GM21447 (cell line): ENCODE results near the gene REX1BD.

Experiments
- ATAC-seq: cut with Tn5 transposase; IDR thresholded peaks from one replicate; pipeline ENCODE4 v1.9.1; 2021; ENCODE audit not compliant: unreplicated experiment

REX1BD gene

GRCh38 chr19:18612772-18613588 is 24.4 kb downstream of the REX1BD start, which contains the start of gene TMEM59L:
TMEM59L (plus strand) TSS chr19:18612870; CDS start chr19:18612959, 89 bp downstream.
- ATAC-seq, result no peak

DNA sequence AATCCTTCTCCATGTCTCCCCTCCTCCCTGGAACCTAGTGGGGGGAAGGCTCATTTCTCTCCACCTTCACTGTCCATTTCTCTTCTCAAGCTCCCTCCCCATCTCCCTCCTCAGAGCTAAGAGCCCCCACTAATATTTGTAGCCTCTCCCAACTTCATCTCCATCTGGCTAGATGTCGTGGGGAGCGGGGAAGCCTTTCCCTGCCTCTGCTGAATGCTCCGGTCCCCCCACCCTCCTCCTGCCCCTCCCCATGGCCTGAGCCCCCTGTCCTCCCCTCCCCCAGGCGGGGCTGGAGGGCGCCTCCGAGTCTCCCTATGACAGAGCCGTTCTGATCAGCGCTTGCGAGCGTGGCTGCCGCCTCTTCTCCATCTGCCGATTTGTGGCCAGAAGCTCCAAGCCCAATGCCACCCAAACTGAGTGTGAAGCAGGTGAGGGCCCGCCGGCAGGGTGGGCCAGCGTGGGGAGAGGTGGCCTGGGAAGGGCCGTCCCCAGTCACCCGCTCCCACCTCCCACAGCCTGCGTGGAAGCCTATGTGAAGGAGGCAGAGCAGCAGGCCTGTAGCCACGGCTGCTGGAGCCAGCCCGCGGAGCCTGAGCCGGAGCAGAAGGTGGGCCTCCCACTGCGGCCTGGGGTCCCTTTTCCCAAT is 25.1 kb downstream of the REX1BD start:
- ATAC-seq, result no peak

DNA sequence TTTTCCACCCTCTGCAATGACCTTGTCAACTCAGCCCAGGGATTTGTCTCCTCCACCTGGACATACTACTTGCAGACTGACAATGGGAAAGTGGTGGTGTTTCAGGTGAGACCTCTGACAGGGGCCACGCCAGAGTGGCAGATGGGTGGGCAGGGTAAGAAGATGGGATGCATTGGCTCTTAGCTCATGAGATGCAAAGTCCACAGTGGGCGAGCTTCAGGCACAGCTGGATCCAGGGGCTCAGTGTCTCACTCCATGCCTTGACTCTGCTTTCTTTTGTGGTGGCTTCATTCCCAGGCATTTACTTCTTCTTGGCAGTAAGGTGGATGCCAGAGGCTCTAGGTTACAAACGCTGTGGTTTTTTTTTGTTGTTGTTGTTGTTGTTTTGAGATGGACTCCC is 27.4 kb downstream of the REX1BD start:
- ATAC-seq, result no peak

DNA sequence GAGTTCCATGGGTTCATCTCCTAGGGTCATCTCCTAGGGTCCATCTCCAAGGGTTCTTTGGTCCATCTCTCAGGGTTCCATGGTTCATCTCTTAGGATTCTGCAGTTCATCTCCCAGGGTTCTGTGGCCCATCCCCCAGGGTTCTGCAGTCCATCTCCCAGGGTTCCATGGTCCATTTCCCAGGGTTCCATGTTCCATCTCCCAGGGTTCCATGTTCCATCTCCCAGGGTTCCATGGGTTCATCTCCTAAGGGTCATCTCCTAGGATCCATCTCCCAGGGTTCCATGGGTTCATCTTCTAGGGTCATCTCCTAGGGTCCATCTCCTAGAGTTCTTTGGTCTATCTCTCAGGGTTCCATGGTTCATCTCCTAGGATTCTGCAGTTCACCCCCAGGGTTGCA is 29.0 kb downstream of the REX1BD start:
- ATAC-seq, result no peak

DNA sequence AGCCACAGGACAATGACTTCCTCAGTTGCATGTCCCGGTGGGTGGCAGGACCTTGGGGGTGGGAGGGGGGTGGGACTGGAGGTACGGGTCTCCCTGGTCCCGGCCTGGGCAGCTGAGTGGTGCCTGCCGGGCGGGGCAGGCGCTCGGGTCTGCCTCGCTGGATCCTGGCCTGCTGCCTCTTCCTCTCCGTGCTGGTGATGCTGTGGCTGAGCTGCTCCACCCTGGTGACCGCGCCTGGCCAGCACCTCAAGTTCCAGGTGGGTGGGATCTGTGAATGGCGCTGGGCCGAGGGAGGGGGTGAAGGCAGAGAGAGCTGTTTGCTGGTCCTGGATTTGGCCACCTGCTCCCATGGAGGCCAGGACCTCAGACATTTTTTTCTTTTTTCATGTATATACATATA is 29.6 kb downstream of the REX1BD start:
- no peak for ATAC-seq

DNA sequence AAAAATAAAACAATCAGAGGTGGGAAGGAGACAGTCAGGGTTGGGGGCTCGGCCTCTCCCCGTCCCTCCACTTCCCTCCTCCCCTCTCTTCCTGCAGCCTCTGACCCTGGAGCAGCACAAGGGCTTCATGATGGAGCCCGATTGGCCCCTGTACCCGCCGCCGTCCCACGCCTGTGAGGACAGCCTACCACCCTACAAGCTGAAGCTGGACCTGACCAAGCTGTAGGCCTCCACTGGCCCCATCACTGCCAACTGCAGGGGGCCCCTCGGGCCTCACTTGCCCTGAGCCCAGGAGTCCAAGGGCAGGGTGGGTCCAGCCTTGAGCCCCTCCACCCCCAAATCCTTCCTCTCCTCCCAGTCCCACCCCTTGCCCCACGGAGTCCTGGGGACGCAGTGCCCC is 31.7 kb downstream of the REX1BD start:
- ATAC-seq, result no peak

GRCh38 chr19:18620902-18621301 is 32.3 kb downstream of the REX1BD start:
- ATAC-seq, result no peak

- no peak for ATAC-seq
These were observed 38.3 kb downstream of the REX1BD start for GRCh38 chr19:18626906-18627305.

DNA sequence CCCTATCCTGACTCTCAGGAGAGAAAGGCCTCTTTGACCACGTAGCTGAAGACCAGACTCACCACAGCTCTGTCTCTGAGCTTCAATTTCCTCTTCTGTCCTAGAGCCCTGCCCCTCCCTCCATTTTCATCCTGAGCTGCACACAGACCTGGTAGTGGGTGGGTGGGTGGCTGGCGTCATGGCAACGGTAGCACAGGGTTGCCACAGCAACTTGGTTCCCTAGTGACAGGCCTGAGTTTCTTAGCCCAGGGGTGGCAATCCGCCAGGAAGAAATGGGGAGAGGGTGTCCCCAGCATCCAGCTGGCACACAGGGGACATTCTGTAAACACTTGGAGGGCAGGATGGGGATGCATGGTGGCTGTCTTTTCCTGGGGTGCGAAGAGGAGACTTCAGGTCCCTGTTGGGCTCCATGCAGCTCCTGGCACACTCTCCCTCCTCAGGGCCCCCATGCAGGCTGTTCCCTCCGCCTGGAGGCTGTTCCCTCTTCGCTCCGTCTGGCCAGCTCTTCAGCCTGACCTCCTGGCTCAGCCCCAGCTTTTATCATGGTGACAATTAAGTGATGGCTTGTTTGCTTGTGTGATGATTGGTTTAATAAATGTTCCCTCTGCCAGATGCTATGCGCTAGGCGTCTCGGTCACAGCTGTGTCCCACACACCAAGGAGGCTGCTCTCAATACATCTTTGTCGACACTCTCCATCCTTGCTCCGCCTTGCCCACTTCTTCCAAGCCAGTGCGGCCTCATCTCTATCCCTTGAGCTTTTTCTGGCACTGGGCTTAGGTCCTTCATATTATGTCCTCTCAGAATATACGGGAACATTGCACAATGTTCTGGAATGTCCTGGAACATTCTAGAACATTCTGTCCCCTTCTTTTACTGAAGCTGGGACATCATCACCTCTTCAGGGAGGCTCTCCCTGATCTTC is 40.8 kb downstream of the REX1BD start:
- ATAC-seq, result no peak

GRCh38 chr19:18633321-18633720 is 44.7 kb downstream of the REX1BD start:
- no peak for ATAC-seq

GRCh38 chr19:18634612-18635297 is 46.2 kb downstream of the REX1BD start:
- no peak for ATAC-seq

- no peak for ATAC-seq
These were observed 47.2 kb downstream of the REX1BD start for GRCh38 chr19:18635831-18636182.

DNA sequence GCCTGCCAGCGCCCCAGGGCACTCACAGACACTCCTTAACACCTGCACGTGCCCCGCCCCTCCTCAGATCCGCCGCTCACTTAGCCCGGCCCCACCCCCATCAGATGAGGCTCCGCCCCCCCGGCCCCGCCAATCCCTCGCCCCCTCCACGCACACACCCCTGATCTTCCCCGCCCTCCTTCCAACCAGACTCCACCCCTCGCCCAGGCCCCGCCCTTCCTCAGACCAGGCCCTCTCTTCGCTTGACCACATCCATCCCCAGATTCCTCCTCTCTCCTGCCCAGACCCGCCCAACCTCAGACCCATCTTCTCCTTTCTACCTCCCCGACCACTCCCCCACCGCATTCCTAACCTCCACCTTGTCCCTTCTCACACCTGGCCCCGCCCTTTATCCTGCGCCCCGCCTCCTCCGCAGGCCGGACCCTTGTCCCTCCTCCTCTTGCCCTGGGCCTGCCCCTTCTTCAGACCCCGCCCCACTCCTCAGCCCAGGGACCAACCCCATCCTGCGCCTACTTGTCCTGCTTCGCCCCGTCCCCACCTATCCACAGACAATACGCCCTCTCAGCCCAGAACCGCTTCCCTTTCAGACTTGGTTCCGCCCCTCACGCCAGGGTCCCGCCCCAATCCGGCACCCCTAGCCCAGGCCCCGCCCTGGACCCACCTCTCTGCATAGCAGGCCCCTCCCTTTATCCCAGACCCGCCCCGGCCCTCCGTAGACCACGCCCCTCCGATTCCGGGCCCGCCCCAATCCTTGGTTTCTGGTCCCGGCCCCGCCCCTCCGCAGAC is 47.8 kb downstream of the REX1BD start:
- ATAC-seq, result peak; percentile 85

DNA sequence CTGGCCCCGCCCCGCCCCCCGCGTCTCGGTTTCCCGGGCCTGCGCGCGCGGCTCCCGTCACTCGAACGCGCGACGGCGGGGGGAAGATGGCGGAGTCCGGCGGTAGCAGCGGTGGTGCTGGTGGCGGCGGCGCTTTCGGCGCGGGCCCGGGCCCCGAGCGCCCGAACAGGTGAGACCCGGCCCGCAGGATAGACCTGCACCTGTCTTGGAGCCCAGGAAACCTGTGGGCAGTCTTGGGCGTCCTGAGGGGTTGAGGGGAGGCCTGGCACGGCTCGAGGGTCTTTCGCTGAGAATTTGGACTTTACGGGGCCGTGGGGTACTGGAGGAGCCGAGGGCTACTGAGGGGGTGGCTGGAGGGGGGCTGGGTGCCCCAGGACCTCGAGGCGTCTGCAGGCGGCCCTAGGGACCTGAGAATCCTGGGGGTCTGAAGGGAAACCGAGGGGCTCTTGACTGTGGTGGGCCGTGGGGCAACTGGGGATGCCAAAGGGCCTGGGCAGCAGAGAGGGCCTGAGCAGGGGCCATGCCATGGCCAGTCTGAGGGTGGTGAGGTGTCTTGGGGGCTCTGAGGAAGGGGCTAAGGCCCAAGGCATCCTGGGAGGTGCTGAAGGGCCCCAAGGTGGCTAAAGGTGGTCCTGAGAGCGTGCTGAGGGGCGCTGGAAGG is 48.5 kb downstream of the REX1BD start, which contains the start of gene KLHL26:
KLHL26 (plus strand) TSS at position 60 of the 661 bp plus-strand sequence; CDS start at position 87, 27 bp downstream.
- ATAC-seq, result no peak

DNA sequence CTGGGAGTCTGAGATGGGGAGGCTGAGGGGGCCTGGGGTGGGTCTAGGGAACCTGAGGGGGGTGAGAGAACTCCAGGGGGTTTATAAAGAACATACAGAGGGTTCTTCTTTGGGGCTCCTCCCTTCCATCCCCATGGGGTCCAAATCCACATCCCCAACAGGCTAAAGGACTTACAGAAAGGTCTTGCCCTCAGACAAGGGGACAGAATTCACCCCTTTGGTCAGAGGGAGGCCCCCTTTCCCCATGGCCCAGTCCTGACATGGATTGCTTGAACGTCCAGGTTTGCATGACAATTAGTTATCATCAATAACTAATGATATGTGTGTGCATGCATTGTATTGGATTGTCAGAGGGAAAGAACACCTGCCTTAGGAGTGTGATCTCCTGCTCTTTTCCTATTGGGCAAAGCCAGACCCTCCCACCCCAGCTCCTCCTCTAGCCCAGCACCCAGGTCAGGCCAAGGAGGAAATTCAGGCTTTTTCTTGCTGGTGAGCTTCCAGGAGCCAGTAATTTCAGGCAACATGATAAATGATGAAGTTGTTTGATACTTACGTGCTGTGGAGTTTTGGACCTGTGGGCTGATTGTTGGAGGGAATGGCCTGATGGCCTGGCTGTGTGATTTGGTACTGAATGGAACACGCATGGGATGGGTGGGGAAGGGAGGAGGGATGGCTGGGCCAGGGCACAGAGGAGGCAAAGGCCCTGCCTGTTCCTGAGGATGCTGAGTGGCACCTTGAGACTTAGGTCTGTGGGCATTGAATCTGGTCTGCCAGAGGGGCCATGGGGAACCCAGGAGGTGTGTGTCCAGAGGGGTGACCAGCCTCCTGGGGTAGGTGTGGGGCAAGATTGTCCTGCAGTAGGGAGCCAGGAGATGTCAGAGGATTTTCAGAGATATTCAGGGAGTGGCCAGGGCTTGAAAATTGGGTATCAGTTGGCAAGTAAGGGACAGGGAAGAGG is 49.4 kb downstream of the REX1BD start:
- ATAC-seq, result no peak

- ATAC-seq, result no peak
These were observed 51.2 kb downstream of the REX1BD start for GRCh38 chr19:18639706-18640243.
